ENCODE results near the gene PALS1. TPM values are rescaled to one million over a fixed set of nuclear protein-coding genes. Genes with fewer than 3 reads are reported as not detected.

Gene PALS1
- 19.8 and 23.6 TPM in 2 replicates for total RNA-seq

GRCh38 chr14:67241411-67242167 lies at the start of gene PALS1:
Gene PALS1 (plus strand): TSS chr14:67241435. CDS start chr14:67279171, 37,736 bp downstream.
- peak; percentile 67 to 87 for DNase-seq (ENCODE audit: low read depth in 2 of 2)

- no peak for DNase-seq (ENCODE audit: low read depth in 2 of 2)
Measured at GRCh38 chr14:67191768-67192290, 49.4 kb upstream of the PALS1 start.

- DNase-seq (ENCODE audit: low read depth in 2 of 2): no peak
Measured at GRCh38 chr14:67192366-67192765, 48.9 kb upstream of the PALS1 start.

- DNase-seq (ENCODE audit: low read depth in 2 of 2): no peak
Measured at GRCh38 chr14:67195279-67195678, 46.0 kb upstream of the PALS1 start.

- DNase-seq (ENCODE audit: low read depth in 2 of 2): no peak
Measured at GRCh38 chr14:67199016-67199415, 42.2 kb upstream of the PALS1 start.

GRCh38 chr14:67207810-67208209 lies 33.4 kb upstream of the PALS1 start:
- DNase-seq (ENCODE audit: low read depth in 2 of 2): no peak

GRCh38 chr14:67218126-67218525 lies 23.1 kb upstream of the PALS1 start:
- DNase-seq (ENCODE audit: low read depth in 2 of 2): no peak

GRCh38 chr14:67221248-67221981 lies 19.8 kb upstream of the PALS1 start:
- DNase-seq (ENCODE audit: low read depth in 2 of 2): peak in 1 of 2 donors; percentile 21

GRCh38 chr14:67221982-67222328 lies 19.3 kb upstream of the PALS1 start:
- DNase-seq (ENCODE audit: low read depth in 2 of 2): no peak

- no peak for DNase-seq (ENCODE audit: low read depth in 2 of 2)
Measured at GRCh38 chr14:67225523-67225922, 15.7 kb upstream of the PALS1 start.

- DNase-seq (ENCODE audit: low read depth in 2 of 2): peak; percentile 24 to 35
Measured at GRCh38 chr14:67228325-67228984, 12.8 kb upstream of the PALS1 start.

GRCh38 chr14:67232066-67232465 lies 9.2 kb upstream of the PALS1 start:
- no peak for DNase-seq (ENCODE audit: low read depth in 2 of 2)

GRCh38 chr14:67232621-67233020 lies 8.6 kb upstream of the PALS1 start:
- DNase-seq (ENCODE audit: low read depth in 2 of 2): no peak

- no peak for DNase-seq (ENCODE audit: low read depth in 2 of 2)
Measured at GRCh38 chr14:67237591-67237990, 3.6 kb upstream of the PALS1 start.

- no peak for DNase-seq (ENCODE audit: low read depth in 2 of 2)
Measured at GRCh38 chr14:67239582-67239981, 1.7 kb upstream of the PALS1 start.

GRCh38 chr14:67240168-67240932 lies 885 bp upstream of the PALS1 start:
- peak; percentile 2 to 42 for DNase-seq (ENCODE audit: low read depth in 2 of 2)

GRCh38 chr14:67240978-67241410 lies 241 bp upstream of the PALS1 start:
- peak; percentile 98 for DNase-seq (ENCODE audit: low read depth in 2 of 2)

- no peak for DNase-seq (ENCODE audit: low read depth in 2 of 2)
Measured at GRCh38 chr14:67242168-67242420, 859 bp downstream of the PALS1 start.

GRCh38 chr14:67245104-67245503 lies 3.9 kb downstream of the PALS1 start:
- no peak for DNase-seq (ENCODE audit: low read depth in 2 of 2)

GRCh38 chr14:67251573-67252226 lies 10.5 kb downstream of the PALS1 start:
- DNase-seq (ENCODE audit: low read depth in 2 of 2): no peak

GRCh38 chr14:67253076-67253635 lies 11.9 kb downstream of the PALS1 start:
- no peak for DNase-seq (ENCODE audit: low read depth in 2 of 2)
